HepG2 (cell line): ENCODE results near the gene ABCC8. TPM values are rescaled to one million over a fixed set of nuclear protein-coding genes. Genes with fewer than 3 reads are reported as not detected.
A peak's percentile ranks its signal among the peaks of the same experiment; 100 is the strongest.

Source experiments
- ATAC-seq: fragments of 200-7000 bp; cut with Tn5 transposase; 3 replicates; pipeline ENCODE4 v1.9.1; 2020; ENCODE audit warnings: mild to moderate bottlenecking, moderate library complexity
- BruUV-seq: library from RNA; stranded (reverse); fragments of 400-500 nt; replicated peaks from 2 replicates; lab custom pipeline; 2021; lab: Mats Ljungman, UMichigan
- CTCF ChIA-PET: fragments of 300-600 bp; formaldehyde crosslinking; extraction: SDS; loops from one replicate; lab custom pipeline; 2021; ENCODE audit warnings: low total read pairs, inconsistent platforms, low intra/inter-chr PET ratio; lab: Yijun Ruan, JAX
- POLR2A ChIA-PET: fragments of 350-600 bp; sonication (Branson Sonifier 250); formaldehyde crosslinking; loops from one replicate; lab custom pipeline; 2020; ENCODE audit warnings: antibody characterized with exemption, inconsistent platforms; lab: Yijun Ruan, JAX
- DNase-seq: peaks from one replicate; pipeline ENCODE4 v3.0.0-alpha.2; 2015; ENCODE audit warnings: low spot score
- FAIRE-seq: peaks from 3 replicates; lab custom pipeline; 2011; peaks lifted over from hg19 to GRCh38; lab: Jason Lieb, UNC
- H2AFZ ChIP-seq: one replicate; pipeline ENCODE4 v1.6.1; 2011; ENCODE audit warnings: low read length, inconsistent platforms
- H3K27ac ChIP-seq: fragments of 300-600 bp; 3 replicates; pipeline ENCODE4 v1.8.0; 2011; ENCODE audit warnings: mixed run types, mild to moderate bottlenecking, mixed read lengths, low read length, inconsistent platforms; ENCODE audit not compliant: insufficient read depth; ENCODE audit errors: extremely low read length
- H3K27me3 ChIP-seq, 2 experiments: fragments of 200-600 bp in 1 of 2; 2 replicates in 1 of 2; 3 replicates in 1 of 2; pipeline versions ENCODE4 v1.6.0 to v1.8.0; 2011; ENCODE audit warnings: low read length in 2 of 2, mild to moderate bottlenecking in 2 of 2, moderate library complexity in 2 of 2, inconsistent platforms in 1 of 2; ENCODE audit not compliant: insufficient read depth in 2 of 2, control insufficient read depth in 1 of 2
- H3K36me3 ChIP-seq, 2 experiments: fragments of 200-600 bp in 1 of 2; replicated peaks in 1 of 2; 2 replicates in 1 of 2; 3 replicates in 1 of 2; pipeline versions ENCODE4 v1.5.1 to v1.8.0; 2011; ENCODE audit warnings: low read length in 2 of 2, inconsistent platforms in 1 of 2; ENCODE audit not compliant: insufficient read depth in 2 of 2, control insufficient read depth in 1 of 2
- H3K4me1 ChIP-seq: 2 replicates; pipeline ENCODE4 v1.5.1; 2012; ENCODE audit warnings: low read length, inconsistent platforms; ENCODE audit not compliant: insufficient read depth
- H3K4me2 ChIP-seq: 2 replicates; pipeline ENCODE4 v1.6.0; 2011; ENCODE audit warnings: low read depth, low read length, inconsistent platforms
- H3K4me3 ChIP-seq, 3 experiments: fragments of 200-600 bp in 1 of 3; sonication (generic), shearing (Covaris generic) in 1 of 3; replicated peaks in 1 of 3; 2 replicates each; pipeline ENCODE4 v1.5.1; 2011 to 2016; ENCODE audit warnings: low read length in 3 of 3, inconsistent platforms in 2 of 3, low read depth in 2 of 3, mild to moderate bottlenecking in 2 of 3, control low read depth in 1 of 3, mixed read lengths in 1 of 3; ENCODE audit not compliant: insufficient read depth in 1 of 3
- H3K79me2 ChIP-seq: one replicate; pipeline ENCODE4 v1.6.1; 2011; ENCODE audit warnings: low read length, inconsistent platforms; ENCODE audit not compliant: insufficient read depth
- H3K9ac ChIP-seq: 2 replicates; pipeline ENCODE4 v1.6.0; 2011; ENCODE audit warnings: mild to moderate bottlenecking, low read depth, low read length, inconsistent platforms; ENCODE audit not compliant: insufficient read depth
- H3K9me3 ChIP-seq: 2 replicates; pipeline ENCODE4 v1.5.1; 2012; ENCODE audit warnings: mild to moderate bottlenecking, low read length
- H4K20me1 ChIP-seq: 2 replicates; pipeline ENCODE4 v1.6.0; 2011; ENCODE audit warnings: inconsistent platforms, mild to moderate bottlenecking, low read length, moderate library complexity; ENCODE audit not compliant: insufficient read depth
- ATF7 ChIP-seq, 2 experiments: fragments of 450-650 bp in 1 of 2; sonication (generic) in 1 of 2; formaldehyde crosslinking in 1 of 2; IDR thresholded peaks; 2 replicates each; pipeline versions ENCODE4 v1.4.0 to v1.6.1; 2016 to 2020; ENCODE audit warnings: antibody characterized with exemption in 1 of 2, mild to moderate bottlenecking in 1 of 2, missing genetic modification reagents in 1 of 2
- CENPT ChIP-seq: sonication (generic); formaldehyde crosslinking; IDR thresholded peaks from 2 replicates; pipeline ENCODE4 v1.8.0; 2022; ENCODE audit warnings: low read depth, mild to moderate bottlenecking, moderate library complexity, missing genetic modification reagents
- CREB1 ChIP-seq, 2 experiments: fragments of 450-650 bp in 1 of 2; IDR thresholded peaks; 2 replicates each; pipeline ENCODE4 v1.6.1; 2016 to 2017; ENCODE audit warnings: control low read depth in 1 of 2, mild to moderate bottlenecking in 1 of 2, missing compliant biosample characterization in 1 of 2, missing genetic modification characterization in 1 of 2
- HNF4A ChIP-seq: sonication (generic); formaldehyde crosslinking; IDR thresholded peaks from 2 replicates; pipeline ENCODE4 v1.4.0; 2020; ENCODE audit warnings: missing genetic modification reagents
- JARID2 ChIP-seq: sonication (generic); formaldehyde crosslinking; IDR thresholded peaks from 2 replicates; pipeline ENCODE4 v1.8.1; 2023; ENCODE audit warnings: missing genetic modification reagents, inconsistent platforms; ENCODE audit not compliant: insufficient replicate concordance
- MLLT10 ChIP-seq: sonication (generic); formaldehyde crosslinking; IDR thresholded peaks from 2 replicates; pipeline ENCODE4 v1.4.0; 2020; ENCODE audit warnings: missing genetic modification reagents
- ZKSCAN8 ChIP-seq: IDR thresholded peaks from 2 replicates; pipeline ENCODE4 v1.6.1; 2016; ENCODE audit warnings: borderline replicate concordance, missing genetic modification reagents, missing compliant biosample characterization
- ZNF138 ChIP-seq: sonication (generic); formaldehyde crosslinking; IDR thresholded peaks from 2 replicates; pipeline ENCODE4 v1.5.0; 2020; ENCODE audit warnings: mild to moderate bottlenecking, low read depth, missing genetic modification reagents
- ZNF430 ChIP-seq: sonication (generic); formaldehyde crosslinking; IDR thresholded peaks from 2 replicates; pipeline ENCODE4 v1.9.0; 2021; ENCODE audit warnings: mild to moderate bottlenecking, missing genetic modification reagents
- ZNF572 ChIP-seq: sonication (generic); formaldehyde crosslinking; IDR thresholded peaks from 2 replicates; pipeline ENCODE4 v1.5.1; 2020; ENCODE audit warnings: mild to moderate bottlenecking, missing genetic modification reagents
- WGBS: methylation state at CpG from one replicate; pipeline ENCODE4 v1.1.6; 2017; ENCODE audit warnings: low lambda C conversion rate; 5-methylcytosine and 5-hydroxymethylcytosine counted together
- in situ Hi-C: cut with HindIII; loops from 2 replicates; pipeline ENCODE4 v1.10.0; 2017; ENCODE audit warnings: low pct_unique_long_range_greater_than_20kb; ENCODE audit not compliant: extremely low pct_ligation_motif_present
- intact Hi-C: fragments of 100-400 bp; cut with micrococcal nuclease; formaldehyde crosslinking; loops from one replicate; pipeline ENCODE4 v1.10.0; 2022; ENCODE audit not compliant: unreplicated experiment
- polyA plus RNA-seq, 8 experiments: library from polyadenylated mRNA; depleted of rRNA in 3 of 8; stranded (reverse) in 7 of 8; unstranded in 1 of 8; fragments of >200 nt; fragmentation: Illumina TruSeq in 4 of 8; extraction: Trizol in 4 of 8; gene quantifications; 2 replicates each; pipeline versions ENCODE4 v1.2.1 to v1.2.3, GENCODE V29; 2011 to 2016; ENCODE audit warnings: low read depth in 4 of 8, missing spikeins in 1 of 8, mixed read lengths in 1 of 8; ENCODE audit not compliant: insufficient read depth in 1 of 8
- total RNA-seq, 5 experiments: library from RNA; depleted of rRNA; stranded (reverse); fragments of >200 nt; fragmentation: Illumina TruSeq; extraction: Trizol; gene quantifications; 2 replicates each; pipeline ENCODE4 v1.2.3, GENCODE V29; 2016; ENCODE audit warnings: low read depth in 1 of 5
- TF ChIP-seq, protein P1 (sequence below): sonication (generic); formaldehyde crosslinking; IDR thresholded peaks from 2 replicates; pipeline ENCODE4 v1.4.0; 2020; ENCODE audit warnings: missing genetic modification reagents
- TF ChIP-seq, protein P2 (sequence below): sonication (generic); formaldehyde crosslinking; IDR thresholded peaks from 2 replicates; pipeline ENCODE4 v1.5.0; 2020; ENCODE audit warnings: missing genetic modification reagents, mild to moderate bottlenecking, borderline replicate concordance

The ABCC8 gene
- total and polyA plus RNA-seq, 2 of the 13 experiments (the other 11 are each of a cell fraction or from before 2014, with no cell fraction given), result not detected

DNA sequence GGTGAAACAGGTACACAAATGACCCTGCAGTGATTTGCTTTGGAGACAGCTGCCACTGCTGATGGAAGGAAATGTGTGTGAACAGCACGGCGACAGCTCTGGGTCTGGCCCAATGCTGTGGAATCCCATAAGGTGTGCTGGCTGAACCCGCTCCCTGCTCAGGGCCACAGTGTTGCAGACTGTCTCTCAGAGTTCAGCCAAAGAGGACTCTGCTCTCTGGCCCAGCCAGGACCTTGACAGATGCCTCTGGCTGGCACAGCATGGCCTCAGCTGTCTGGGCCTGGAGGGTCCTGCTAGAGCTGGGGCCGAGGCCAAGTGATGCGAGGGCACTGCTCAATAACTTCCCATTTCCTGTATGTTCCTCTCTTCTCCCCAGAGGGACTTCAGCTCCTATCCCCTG is 5.3 kb upstream of the ABCC8 start:
- peak; percentile 74 for ATAC-seq
- FAIRE-seq, result no peak
- Histone ChIP-seq H3K27me3 (peaks cover 0 to 27% of the 10 kb centered on the region in 2 experiments; a peak in 2 of 5 replicates), H3K4me2 (no peak overlapping the region), H3K4me1 (peaks cover 11% of the 10 kb centered on the region), H3K9ac (no peak overlapping the region), H4K20me1 (no peaks in the 10 kb centered on the region), H3K9me3 (no peaks in the 10 kb centered on the region), H3K4me3 (no peak overlapping the region), H3K79me2 (no peaks in the 10 kb centered on the region), H3K27ac (no peak overlapping the region), H3K36me3 (no peaks in the 10 kb centered on the region), H2AFZ (no peak overlapping the region)
- no TSS peak for BruUV-seq
- no peak for DNase-seq
- ChIA-PET POLR2A (no interaction called here), CTCF (no interaction called here)
- 0% methylated on average over 1 of the region's 5 CpGs for WGBS
- TF ChIP-seq CENPT (CRISPR knock-in tag) (no peak), MLLT10 (no peak), HNF4A (CRISPR knock-in tag) (peak; percentile 29; the same call in 1 of the 2 replicates), ZNF572 (CRISPR knock-in tag) (no peak)
- intact Hi-C loops (no loop called here), in situ Hi-C loops (no loop called here)

DNA sequence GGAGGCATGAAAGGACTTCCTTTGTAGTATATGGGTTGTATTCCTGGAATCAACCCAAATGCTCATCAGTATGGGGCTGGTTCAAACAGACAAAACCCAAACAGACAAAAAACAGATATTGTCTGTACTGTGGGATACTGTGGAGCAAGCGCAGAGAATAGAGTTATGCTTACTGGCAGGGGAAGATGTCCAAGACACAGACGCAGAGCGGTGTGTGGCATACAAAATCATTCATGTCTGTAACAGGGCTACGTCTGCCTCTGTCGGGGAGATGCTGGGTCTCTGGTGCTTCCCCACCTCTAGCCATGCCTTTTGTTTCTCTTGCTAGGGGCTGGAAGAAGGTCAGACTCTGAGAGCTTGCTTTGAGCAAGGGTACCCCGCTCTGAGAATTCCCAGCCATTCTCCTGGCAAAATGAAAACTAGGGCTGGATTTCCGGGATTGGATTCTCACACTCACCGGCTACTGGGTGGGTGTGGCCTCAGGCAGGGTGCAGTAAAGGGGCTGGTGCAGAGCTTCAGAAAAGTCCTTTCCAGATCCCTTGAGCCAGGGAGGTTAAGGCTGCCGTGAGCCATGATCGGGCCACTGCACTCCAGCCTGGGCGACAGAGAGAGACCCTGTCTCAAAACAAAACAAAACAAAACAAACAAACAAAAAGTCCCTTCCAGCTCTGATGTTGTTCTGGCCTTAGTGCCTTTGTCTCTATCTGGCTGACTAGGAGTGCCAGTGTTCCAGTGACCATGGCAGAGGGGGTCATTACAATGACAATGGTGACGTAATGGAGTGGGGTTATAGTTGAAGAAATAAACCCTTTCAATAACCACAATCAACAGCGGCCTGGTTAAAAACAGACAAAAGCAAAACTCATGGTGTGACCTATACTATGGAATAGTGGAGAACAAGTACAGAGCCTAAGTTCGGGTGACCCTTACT is 2.9 kb upstream of the ABCC8 start:
- ATAC-seq (peak; percentile 20; the same call in 1 of the 3 replicates), DNase-seq (no peak), FAIRE-seq (no peak)
- no peaks in the 10 kb centered on the region for H3K36me3 ChIP-seq
- no peaks in the 10 kb centered on the region for H3K9me3 ChIP-seq
- intact Hi-C loops, result no loop called here
- H3K4me2 ChIP-seq, result no peak overlapping the region
- in situ Hi-C loops, result no loop called here
- no peaks in the 10 kb centered on the region for H3K4me1 ChIP-seq
- H3K9ac ChIP-seq, result no peak overlapping the region
- no TSS peak for BruUV-seq
- ChIA-PET POLR2A (no interaction called here), CTCF (no interaction called here)
- peaks cover 5 to 48% of the 10 kb centered on the region in 2 experiments for H3K27me3 ChIP-seq
- TF ChIP-seq, protein P1, sequence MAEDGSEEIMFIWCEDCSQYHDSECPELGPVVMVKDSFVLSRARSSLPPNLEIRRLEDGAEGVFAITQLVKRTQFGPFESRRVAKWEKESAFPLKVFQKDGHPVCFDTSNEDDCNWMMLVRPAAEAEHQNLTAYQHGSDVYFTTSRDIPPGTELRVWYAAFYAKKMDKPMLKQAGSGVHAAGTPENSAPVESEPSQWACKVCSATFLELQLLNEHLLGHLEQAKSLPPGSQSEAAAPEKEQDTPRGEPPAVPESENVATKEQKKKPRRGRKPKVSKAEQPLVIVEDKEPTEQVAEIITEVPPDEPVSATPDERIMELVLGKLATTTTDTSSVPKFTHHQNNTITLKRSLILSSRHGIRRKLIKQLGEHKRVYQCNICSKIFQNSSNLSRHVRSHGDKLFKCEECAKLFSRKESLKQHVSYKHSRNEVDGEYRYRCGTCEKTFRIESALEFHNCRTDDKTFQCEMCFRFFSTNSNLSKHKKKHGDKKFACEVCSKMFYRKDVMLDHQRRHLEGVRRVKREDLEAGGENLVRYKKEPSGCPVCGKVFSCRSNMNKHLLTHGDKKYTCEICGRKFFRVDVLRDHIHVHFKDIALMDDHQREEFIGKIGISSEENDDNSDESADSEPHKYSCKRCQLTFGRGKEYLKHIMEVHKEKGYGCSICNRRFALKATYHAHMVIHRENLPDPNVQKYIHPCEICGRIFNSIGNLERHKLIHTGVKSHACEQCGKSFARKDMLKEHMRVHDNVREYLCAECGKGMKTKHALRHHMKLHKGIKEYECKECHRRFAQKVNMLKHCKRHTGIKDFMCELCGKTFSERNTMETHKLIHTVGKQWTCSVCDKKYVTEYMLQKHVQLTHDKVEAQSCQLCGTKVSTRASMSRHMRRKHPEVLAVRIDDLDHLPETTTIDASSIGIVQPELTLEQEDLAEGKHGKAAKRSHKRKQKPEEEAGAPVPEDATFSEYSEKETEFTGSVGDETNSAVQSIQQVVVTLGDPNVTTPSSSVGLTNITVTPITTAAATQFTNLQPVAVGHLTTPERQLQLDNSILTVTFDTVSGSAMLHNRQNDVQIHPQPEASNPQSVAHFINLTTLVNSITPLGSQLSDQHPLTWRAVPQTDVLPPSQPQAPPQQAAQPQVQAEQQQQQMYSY (CRISPR knock-in tag), result peak; percentile 98
- TF ChIP-seq ZNF430 (CRISPR knock-in tag), result no peak
- TF ChIP-seq ZKSCAN8 (CRISPR knock-in tag), result no peak
- TF ChIP-seq JARID2 (CRISPR knock-in tag), result no peak
- TF ChIP-seq MLLT10, result no peak
- TF ChIP-seq CREB1 (IDR thresholded peaks at IDR 0.05), result peak; percentile 41; the same call in 1 of the 2 replicates
- no peak for TF ChIP-seq CREB1 (CRISPR knock-in tag; IDR thresholded peaks at IDR 0.05)
- no peak for TF ChIP-seq ZNF138 (CRISPR knock-in tag)
- peak; percentile 78 for TF ChIP-seq ATF7 (IDR thresholded peaks at IDR 0.05)
- no peak for TF ChIP-seq ATF7 (CRISPR knock-in tag; IDR thresholded peaks at IDR 0.05)
- TF ChIP-seq, protein P2, sequence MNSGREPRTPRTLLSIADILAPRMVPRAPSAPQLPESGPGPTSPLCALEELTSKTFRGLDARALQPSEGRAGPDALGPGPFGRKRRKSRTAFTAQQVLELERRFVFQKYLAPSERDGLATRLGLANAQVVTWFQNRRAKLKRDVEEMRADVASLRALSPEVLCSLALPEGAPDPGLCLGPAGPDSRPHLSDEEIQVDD, result no peak
- H3K4me3 ChIP-seq, result no peak overlapping the region
- no peaks in the 10 kb centered on the region for H3K79me2 ChIP-seq
- H4K20me1 ChIP-seq, result no peaks in the 10 kb centered on the region
- no peak overlapping the region for H2AFZ ChIP-seq
- no peak overlapping the region for H3K27ac ChIP-seq
- WGBS, result 32% methylated on average over 13 of the region's 14 CpGs
